ENCODE data around the gene SLC38A11.
"Not testable (repeated sequence)": the region's sequence is repeated elsewhere in the genome, so short reads cannot be mapped to it uniquely, and the experiment has no call there.

SLC38A11 gene, protein sequence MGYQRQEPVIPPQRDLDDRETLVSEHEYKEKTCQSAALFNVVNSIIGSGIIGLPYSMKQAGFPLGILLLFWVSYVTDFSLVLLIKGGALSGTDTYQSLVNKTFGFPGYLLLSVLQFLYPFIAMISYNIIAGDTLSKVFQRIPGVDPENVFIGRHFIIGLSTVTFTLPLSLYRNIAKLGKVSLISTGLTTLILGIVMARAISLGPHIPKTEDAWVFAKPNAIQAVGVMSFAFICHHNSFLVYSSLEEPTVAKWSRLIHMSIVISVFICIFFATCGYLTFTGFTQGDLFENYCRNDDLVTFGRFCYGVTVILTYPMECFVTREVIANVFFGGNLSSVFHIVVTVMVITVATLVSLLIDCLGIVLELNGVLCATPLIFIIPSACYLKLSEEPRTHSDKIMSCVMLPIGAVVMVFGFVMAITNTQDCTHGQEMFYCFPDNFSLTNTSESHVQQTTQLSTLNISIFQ

DNA sequence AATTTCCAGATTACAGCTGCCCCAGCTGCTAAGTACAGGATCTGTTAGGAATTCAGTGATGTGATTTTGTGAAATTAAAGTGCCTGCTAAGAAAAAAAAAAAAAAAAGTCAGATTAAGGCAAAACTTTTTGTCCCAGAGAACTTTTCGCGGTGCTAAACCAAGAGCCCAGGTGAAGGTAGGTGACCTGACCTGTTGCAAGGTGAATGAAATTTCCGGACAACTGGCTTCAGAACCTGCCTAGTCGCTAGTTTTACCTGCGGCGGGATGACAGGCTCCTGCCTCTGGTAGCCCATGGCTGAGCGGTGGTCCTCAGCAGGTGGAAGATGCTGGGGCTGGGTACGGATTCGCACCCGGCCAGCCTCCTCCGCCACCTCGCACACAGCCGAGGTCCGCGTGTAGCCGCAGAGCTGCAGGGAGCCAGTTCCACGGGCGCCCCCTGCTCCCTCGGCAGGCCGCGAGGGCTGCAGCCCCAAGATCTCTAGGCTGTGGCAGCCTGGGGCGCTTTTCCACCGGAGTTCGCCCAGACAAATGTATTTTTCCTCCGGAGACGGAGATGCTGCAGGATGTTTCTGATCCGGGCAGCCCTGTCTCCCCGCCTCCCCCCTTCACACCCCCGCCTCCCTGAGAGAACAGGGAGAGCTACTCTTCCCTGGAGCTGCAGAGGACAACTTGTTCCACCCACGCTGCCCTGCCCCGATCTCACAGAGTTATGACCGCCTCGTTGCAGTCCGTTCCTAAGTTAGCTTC lies at the start of gene SLC38A11:
Gene SLC38A11 (minus strand): TSS at position 572 of the 748 bp plus-strand sequence. CDS start 278 bp downstream, at position 294.
- no peak for DNase-seq

GRCh38 chr2:165003443-165004130 lies 48.3 kb upstream of the SLC38A11 start:
- no peak for DNase-seq

DNA sequence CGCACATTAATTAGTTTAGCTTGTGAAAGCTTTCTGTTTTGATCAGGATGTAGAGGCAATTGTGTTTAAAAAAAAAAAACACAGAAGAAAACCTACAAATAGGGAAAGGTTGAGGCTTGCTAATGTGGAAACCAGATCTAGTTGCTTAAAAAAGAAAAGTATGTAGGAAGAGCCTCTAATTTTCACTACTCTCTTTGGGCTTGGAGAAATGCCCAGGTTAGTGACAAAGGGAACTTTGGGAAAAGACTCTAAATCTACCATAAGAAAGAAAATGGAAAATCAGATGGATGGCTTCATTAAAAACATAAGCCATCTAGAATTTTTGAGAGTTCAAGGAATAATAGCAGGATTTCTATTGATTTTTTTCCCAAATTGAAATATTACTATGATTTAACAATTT lies 47.3 kb upstream of the SLC38A11 start:
- no peak for DNase-seq

DNA sequence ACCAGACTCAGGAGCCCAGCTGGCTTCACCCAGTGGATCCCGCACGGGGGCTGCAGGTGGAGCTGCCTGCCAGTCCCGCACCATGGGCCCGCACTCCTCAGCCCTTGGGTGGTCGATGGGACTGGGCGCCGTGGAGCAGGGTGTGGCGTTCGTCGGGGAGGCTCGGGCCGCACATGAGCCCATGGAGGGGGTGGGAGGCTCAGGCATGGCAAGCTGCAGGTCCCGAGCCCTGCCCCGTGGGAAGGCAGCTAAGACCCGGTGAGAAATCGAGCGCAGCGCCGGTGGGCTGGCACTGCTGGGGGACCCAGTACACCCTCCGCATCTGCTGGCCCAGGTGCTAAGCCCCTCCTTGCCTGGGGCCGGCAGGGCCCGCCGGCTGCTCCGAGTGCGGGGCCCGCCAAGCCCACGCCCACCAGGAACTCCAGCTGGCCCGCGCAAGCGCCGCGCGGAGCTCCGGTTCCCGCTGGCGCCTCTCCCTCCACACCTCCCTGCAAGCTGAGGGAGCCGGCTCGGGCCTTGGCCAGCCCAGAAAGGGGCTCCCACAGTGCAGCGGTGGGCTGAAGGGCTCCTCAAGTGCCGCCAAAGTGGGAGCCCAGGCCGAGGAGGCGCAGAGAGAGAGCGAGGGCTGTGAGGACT lies 39.5 kb upstream of the SLC38A11 start:
- not testable (repeated sequence) for DNase-seq

DNA sequence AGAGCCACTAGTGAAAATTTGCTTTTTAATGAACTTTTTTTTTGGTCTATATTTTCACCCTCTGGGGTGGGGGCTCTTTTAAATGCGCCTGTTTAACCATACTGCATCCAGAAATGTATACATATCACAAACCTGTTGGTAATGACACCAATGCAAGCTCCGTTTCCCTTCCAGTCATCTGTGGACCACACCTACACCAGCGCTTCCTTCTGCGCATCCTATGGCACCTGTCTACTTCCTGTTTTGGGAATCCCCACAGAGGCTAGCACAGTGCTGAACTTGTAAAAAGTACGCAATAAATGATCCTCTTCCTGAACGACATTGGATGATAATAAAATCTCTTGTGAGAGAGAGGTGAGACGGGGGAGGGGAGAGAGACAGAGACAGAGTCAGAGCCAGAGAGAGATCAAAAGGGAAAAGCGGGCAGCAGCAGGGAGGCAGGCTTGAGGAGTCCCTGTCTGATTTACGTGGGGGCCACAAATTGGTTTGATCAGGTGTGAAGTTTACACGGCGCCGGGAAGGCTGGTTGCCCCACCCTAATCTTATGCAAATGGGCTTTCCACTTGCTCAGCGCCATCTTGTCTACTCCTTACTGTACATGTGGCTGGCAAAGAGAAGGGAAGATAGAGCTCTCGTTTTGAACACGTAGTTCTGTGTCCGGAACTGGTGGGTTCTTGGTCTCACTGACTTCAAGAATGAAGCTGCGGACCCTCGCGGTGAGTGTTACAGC lies 38.1 kb upstream of the SLC38A11 start:
- DNase-seq, result no peak

- DNase-seq, result no peak
These were observed 37.5 kb upstream of the SLC38A11 start for GRCh38 chr2:164992818-164993217.

- DNase-seq, result not testable (repeated sequence)
These were observed 36.7 kb upstream of the SLC38A11 start for GRCh38 chr2:164992093-164992454.

DNA sequence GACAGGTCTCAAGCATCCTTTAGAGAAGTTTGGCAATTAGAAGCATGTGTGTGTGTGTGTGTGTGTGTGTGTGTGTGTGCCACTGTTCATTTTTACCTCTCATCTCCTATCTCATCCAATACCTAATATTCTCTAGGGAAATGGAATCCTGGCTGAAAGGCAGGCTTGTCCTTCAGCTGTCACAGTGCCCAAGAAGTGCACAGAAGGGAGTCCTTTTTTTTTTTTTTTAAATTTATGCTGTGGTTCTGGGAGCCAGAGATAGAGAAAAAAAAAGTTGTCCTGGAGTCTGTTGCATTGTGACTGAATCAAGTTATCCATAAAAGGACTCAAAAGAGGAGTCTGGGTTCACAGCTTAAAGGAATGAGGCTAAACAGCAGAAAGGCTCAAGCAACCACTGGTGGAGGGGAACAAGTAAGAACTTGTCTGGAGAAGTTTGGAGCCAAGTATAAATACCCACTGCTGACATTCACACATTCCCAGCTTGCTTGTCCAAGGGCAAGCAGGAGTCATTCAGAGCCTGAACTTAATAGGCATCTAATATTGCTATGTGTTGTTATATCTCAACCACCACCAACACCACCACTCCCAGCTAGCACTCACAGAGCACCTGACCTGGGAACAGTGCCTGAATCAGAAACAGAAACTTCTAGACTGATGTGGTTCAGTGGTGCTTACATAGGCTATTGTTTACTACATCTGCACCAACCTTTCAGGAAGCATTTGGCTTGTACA lies 36.2 kb upstream of the SLC38A11 start:
- not testable (repeated sequence) for DNase-seq

DNA sequence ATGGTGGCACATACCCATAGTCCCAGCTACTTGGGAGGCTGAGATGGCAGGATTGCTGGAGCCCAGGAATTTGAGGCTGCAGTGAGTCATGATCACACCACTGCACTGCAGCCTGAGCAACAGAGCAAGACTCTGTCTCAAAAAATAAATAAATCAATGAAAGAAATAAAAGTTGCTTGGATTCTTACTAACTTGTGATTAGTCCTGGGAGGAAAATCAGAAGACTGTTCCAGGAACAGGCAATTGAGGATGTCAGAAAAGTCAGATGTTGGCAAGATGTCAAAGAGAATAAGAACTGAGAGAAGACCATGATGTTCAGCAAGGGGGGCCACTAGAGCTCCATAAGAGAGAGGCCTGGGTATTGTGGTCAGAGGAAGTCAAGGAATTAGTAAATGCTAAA lies 35.6 kb upstream of the SLC38A11 start:
- not testable (repeated sequence) for DNase-seq

DNA sequence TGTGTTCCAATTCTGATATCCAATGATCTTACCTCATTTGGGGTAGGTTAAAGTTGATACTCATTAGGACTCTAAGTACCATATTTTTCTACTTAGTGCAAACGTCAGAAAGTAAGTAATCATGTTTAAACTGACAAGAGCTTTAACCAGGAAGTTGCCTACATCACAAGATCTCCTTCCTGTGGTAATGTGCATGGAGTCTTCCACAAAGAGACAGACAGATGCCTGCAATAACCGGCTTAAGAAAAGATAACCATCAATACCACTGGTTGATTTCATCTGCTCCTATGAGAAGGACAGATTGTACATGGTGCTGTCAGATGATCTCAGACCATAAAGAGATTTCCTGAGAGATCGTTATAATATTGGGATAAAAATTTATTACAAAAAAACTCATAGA lies 33.5 kb upstream of the SLC38A11 start:
- not testable (repeated sequence) for DNase-seq

DNA sequence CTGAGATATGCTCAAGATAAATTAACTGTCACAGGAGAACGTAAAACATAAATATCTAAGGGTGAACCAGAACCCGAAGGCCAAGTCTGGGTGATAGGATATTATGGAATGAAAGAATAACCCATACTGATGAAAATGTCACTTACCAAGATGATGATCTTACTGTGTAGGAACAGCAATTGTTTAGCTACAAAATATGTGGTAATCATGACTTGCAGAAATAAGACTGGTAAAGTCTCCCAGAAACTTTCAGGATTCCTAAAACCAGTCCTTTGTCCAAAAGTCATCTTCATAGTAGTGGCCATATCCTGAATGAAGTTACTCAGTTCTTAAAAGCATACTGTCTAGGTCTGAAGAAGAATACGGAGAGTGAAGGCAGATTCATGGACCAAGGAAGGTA lies 30.7 kb upstream of the SLC38A11 start:
- DNase-seq, result not testable (repeated sequence)

- no peak for DNase-seq
These were observed 29.1 kb upstream of the SLC38A11 start for GRCh38 chr2:164984428-164984827.

- DNase-seq, result no peak
These were observed 26.1 kb upstream of the SLC38A11 start for GRCh38 chr2:164981217-164981990.

- DNase-seq, result not testable (repeated sequence)
These were observed 25.4 kb upstream of the SLC38A11 start for GRCh38 chr2:164980688-164981087.

DNA sequence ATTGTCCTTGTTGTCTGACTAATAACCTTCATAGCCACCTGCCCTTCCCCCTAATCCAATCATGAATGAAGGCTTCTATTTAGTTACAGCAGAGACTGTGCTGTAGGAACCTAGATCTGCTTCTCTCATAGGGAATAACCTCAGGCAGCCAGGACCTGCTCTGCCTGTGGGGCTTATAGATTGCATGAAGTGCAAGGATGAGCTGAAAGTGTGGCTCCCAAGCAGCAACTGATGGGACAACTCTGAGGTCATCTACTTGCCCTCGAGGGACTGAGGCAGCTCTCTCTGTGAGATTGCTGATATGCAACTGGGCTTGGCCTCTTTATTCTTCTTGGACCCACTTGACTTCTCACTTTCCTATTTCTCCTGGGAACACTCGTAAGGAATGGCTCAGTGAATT lies 23.8 kb upstream of the SLC38A11 start:
- no peak for DNase-seq

- DNase-seq, result not testable (repeated sequence)
These were observed 21.6 kb upstream of the SLC38A11 start for GRCh38 chr2:164976875-164977470.

DNA sequence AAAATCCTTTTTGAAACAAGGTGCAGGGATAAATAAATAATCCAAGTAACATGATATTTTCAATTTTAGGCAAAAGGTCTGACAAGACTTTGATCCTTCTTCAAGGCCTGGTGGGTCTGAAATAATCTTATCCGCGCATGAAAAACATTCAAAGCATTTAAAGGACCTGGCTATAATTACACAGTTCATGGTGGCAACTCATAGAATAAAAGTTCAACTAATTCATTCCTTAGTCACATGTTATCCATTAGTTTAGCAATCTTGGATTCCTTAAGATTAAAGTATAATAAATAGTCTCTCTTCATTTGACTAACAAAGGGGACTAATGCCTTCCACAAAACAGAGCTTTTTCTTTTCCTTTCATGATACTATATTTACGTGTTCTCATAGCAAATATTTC lies 21.0 kb upstream of the SLC38A11 start:
- DNase-seq, result no peak

DNA sequence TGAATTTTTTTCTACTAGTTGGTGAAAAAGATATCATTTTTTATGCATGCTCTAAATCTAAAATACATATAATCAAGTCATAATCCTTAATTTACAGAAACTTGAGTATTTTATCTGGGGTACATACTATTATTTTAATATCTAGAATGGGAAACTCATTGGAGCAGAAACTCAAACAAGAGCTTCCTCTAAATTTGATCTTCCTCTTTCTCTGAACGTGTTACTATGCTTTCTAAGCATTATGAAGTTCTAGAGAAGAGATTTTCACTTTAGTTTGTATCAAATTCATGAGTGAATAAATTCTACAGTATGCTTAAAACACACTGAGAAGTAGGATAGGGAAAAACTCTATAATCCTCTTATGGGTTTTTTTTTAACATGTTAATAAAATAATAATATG lies 20.6 kb upstream of the SLC38A11 start:
- no peak for DNase-seq

DNA sequence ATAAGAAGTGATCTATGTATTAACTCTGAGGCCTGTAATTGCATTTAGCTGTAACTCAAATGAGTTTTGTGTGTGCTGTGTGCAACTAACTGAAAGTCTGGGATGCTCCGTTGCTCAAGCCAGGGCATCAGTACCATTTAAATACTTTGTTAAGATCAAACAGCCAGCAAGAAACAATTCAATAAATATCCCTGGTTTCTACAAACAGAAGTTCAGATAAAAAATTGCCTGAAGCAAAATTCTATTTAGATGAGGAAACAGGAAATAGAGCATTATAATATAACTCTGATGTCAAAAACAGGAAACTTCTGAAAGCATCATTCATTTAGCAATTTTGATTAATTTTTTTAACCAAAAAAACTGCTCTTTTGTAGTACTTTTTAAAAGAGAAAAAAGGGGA lies 18.9 kb upstream of the SLC38A11 start:
- DNase-seq, result no peak

GRCh38 chr2:164972216-164972615 lies 16.9 kb upstream of the SLC38A11 start:
- no peak for DNase-seq
